HCT116 (cell line): ENCODE measurements around the gene RNF144B. TPM values are rescaled to one million over a fixed set of nuclear protein-coding genes. Genes with fewer than 3 reads are reported as not detected.

Experiments used
- ATAC-seq: fragments of 200-7000 bp; cut with Tn5 transposase; 2 replicates; pipeline ENCODE4 v1.9.1; 2020; ENCODE audit warnings: mild to moderate bottlenecking, moderate library complexity
- BruUV-seq: library from RNA; stranded (reverse); fragments of 400-500 nt; replicated peaks from 2 replicates; lab custom pipeline; 2021; lab: Mats Ljungman, UMichigan
- CTCF ChIA-PET: fragments of 300-600 bp; sonication (Branson Sonifier 250); formaldehyde crosslinking; loops from one replicate; lab custom pipeline; 2021; ENCODE audit warnings: antibody characterized with exemption; lab: Charles Lee
- POLR2A ChIA-PET: fragments of 300-600, 350-600 bp; sonication (Branson Sonifier 250); formaldehyde crosslinking; loops from one replicate; lab custom pipeline; 2021; ENCODE audit warnings: antibody characterized with exemption; lab: Charles Lee
- RAD21 ChIA-PET, 2 experiments: fragments of 300-600 bp; sonication (Branson Sonifier 250); formaldehyde crosslinking; loops; one replicate each; lab custom pipeline; 2023; ENCODE audit warnings: low total read pairs in 2 of 2; ENCODE audit not compliant: uncharacterized antibody in 2 of 2, unreplicated experiment in 2 of 2, low non-redundant PET in 1 of 2; lab: Charles Lee
- DNase-seq: peaks from one replicate; pipeline ENCODE4 v3.0.0-alpha.2; 2010; ENCODE audit warnings: low read depth, low spot score
- H2AFZ ChIP-seq: fragments of 200-600 bp; shearing (Covaris generic), sonication (generic); 2 replicates; pipeline ENCODE4 v1.6.1; 2017; ENCODE audit warnings: low read depth, mixed run types, mixed read lengths, antibody characterized with exemption, low read length; ENCODE audit not compliant: poor library complexity, severe bottlenecking
- H3K27ac ChIP-seq: 2 replicates; pipeline ENCODE4 v1.5.1; 2012; ENCODE audit warnings: low read depth, low read length
- H3K27me3 ChIP-seq: fragments of 200-600 bp; sonication (generic); 2 replicates; pipeline ENCODE4 v1.6.1; 2016; ENCODE audit warnings: mixed run types, low read length, mixed read lengths; ENCODE audit not compliant: insufficient read depth
- H3K36me3 ChIP-seq, 2 experiments: fragments of 200-500 bp in 1 of 2; fragments of 200-600 bp in 1 of 2; sonication (Bioruptor generic) in 1 of 2; sonication (generic) in 1 of 2; 2 replicates each; pipeline versions ENCODE4 v1.5.1 to v1.6.1; 2014 to 2016; ENCODE audit warnings: low read length in 2 of 2, inconsistent platforms in 1 of 2, mixed read lengths in 1 of 2, mixed run types in 1 of 2; ENCODE audit not compliant: insufficient read depth in 2 of 2, control insufficient read depth in 1 of 2
- H3K4me1 ChIP-seq, 2 experiments: fragments of 200-600 bp in 1 of 2; sonication (generic) in 1 of 2; 2 replicates each; pipeline versions ENCODE4 v1.5.1 to v1.6.1; 2012 to 2017; ENCODE audit warnings: low read length in 2 of 2, inconsistent platforms in 1 of 2, mild to moderate bottlenecking in 1 of 2, mixed read lengths in 1 of 2, mixed run types in 1 of 2, moderate library complexity in 1 of 2; ENCODE audit not compliant: insufficient read depth in 2 of 2, control insufficient read depth in 1 of 2
- H3K4me2 ChIP-seq: fragments of 200-600 bp; sonication (generic); 2 replicates; pipeline ENCODE4 v1.6.1; 2017; ENCODE audit warnings: mixed run types, low read length, mixed read lengths
- H3K4me3 ChIP-seq, 2 experiments: fragments of 200-600 bp in 1 of 2; sonication (generic) in 1 of 2; replicated peaks in 1 of 2; 2 replicates each; pipeline ENCODE4 v1.5.1; 2011 to 2016; ENCODE audit warnings: low read length in 2 of 2, control low read depth in 1 of 2, low read depth in 1 of 2, mild to moderate bottlenecking in 1 of 2, mixed read lengths in 1 of 2, mixed run types in 1 of 2
- H3K79me2 ChIP-seq: fragments of 200-600 bp; sonication (generic); 2 replicates; pipeline ENCODE4 v1.6.1; 2017; ENCODE audit warnings: mild to moderate bottlenecking, mixed run types, low read length, moderate library complexity, mixed read lengths; ENCODE audit not compliant: insufficient read depth
- H3K9ac ChIP-seq: fragments of 200-600 bp; sonication (generic); 2 replicates; pipeline ENCODE4 v1.6.1; 2016; ENCODE audit warnings: low read length, mixed read lengths
- H3K9me2 ChIP-seq: fragments of 200-600 bp; sonication (generic), shearing (Covaris generic); 2 replicates; pipeline ENCODE4 v1.6.1; 2017; ENCODE audit warnings: mixed run types, mild to moderate bottlenecking, moderate library complexity; ENCODE audit not compliant: insufficient read depth
- H3K9me3 ChIP-seq, 2 experiments: fragments of 200-500 bp in 1 of 2; fragments of 200-600 bp in 1 of 2; sonication (Bioruptor generic) in 1 of 2; sonication (generic) in 1 of 2; 2 replicates each; pipeline ENCODE4 v1.6.1; 2014 to 2017; ENCODE audit warnings: low read length in 2 of 2, mixed read lengths in 2 of 2, inconsistent platforms in 1 of 2, low read depth in 1 of 2, mild to moderate bottlenecking in 1 of 2, mixed run types in 1 of 2, moderate library complexity in 1 of 2; ENCODE audit not compliant: control insufficient read depth in 1 of 2, insufficient read depth in 1 of 2
- H4K20me1 ChIP-seq: fragments of 200-600 bp; sonication (generic), shearing (Covaris generic); 2 replicates; pipeline ENCODE4 v1.6.1; 2017; ENCODE audit warnings: mixed run types, mild to moderate bottlenecking, moderate library complexity; ENCODE audit not compliant: insufficient read depth
- EGR1 ChIP-seq: IDR thresholded peaks from 2 replicates; pipeline ENCODE4 v1.6.1; 2012; ENCODE audit warnings: low read depth
- EZH2 ChIP-seq: fragments of 200-600 bp; sonication (generic); IDR thresholded peaks from 2 replicates; pipeline ENCODE4 v1.6.1; 2017; ENCODE audit warnings: antibody characterized with exemption, mixed run types
- JUND ChIP-seq: IDR thresholded peaks from 2 replicates; pipeline ENCODE4 v1.6.1; 2012
- MAX ChIP-seq: IDR thresholded peaks from 2 replicates; pipeline ENCODE4 v1.6.1; 2012
- POLR2A ChIP-seq: IDR thresholded peaks from 2 replicates; pipeline ENCODE4 v1.7.0; 2011; ENCODE audit warnings: borderline replicate concordance; ENCODE audit not compliant: insufficient read depth, insufficient read length; ENCODE audit errors: extremely low read depth
- RAD21 ChIP-seq: IDR thresholded peaks from 2 replicates; pipeline ENCODE4 v1.6.1; 2012; ENCODE audit warnings: low read depth, mild to moderate bottlenecking
- SIN3A ChIP-seq: IDR thresholded peaks from 2 replicates; pipeline ENCODE4 v1.6.1; 2012; ENCODE audit warnings: low read depth
- SP1 ChIP-seq: IDR thresholded peaks from 2 replicates; pipeline ENCODE4 v1.6.1; 2012; ENCODE audit warnings: low read depth
- SRF ChIP-seq: IDR thresholded peaks from 2 replicates; pipeline ENCODE4 v1.6.1; 2012; ENCODE audit warnings: low read depth
- TCF7L2 ChIP-seq: IDR thresholded peaks from 2 replicates; pipeline ENCODE4 v1.7.0; 2011; ENCODE audit warnings: borderline replicate concordance, inconsistent platforms; ENCODE audit not compliant: insufficient read depth, insufficient read length; ENCODE audit errors: extremely low read depth
- YY1 ChIP-seq: IDR thresholded peaks from 2 replicates; pipeline ENCODE4 v1.6.1; 2011; ENCODE audit warnings: low read length, low read depth, moderate library complexity, mild to moderate bottlenecking; ENCODE audit not compliant: insufficient replicate concordance; ENCODE audit errors: extremely low read depth
- intact Hi-C: fragments of 100-400 bp; cut with micrococcal nuclease; formaldehyde crosslinking; loops from 2 replicates; pipeline ENCODE4 v1.10.0; 2022
- total RNA-seq: library from RNA; stranded (reverse); gene quantifications from one replicate; pipeline ENCODE4 v1.2.1, GENCODE V29; 2021; ENCODE audit not compliant: unreplicated experiment
- TF ChIP-seq, protein P1 (sequence below): IDR thresholded peaks from 2 replicates; pipeline ENCODE4 v1.6.1; 2011; ENCODE audit warnings: mild to moderate bottlenecking, low read length, moderate library complexity; ENCODE audit not compliant: insufficient replicate concordance; ENCODE audit errors: extremely low read depth
- TF ChIP-seq, protein P2 (sequence below), 3 experiments: fragments of 200-600 bp in 1 of 3; sonication (generic) in 1 of 3; IDR thresholded peaks in 2 of 3; conservative IDR thresholded peaks in 1 of 3; 2 replicates each; pipeline ENCODE4 v1.5.1; 2012 to 2017; ENCODE audit warnings: low read depth in 2 of 3, low read length in 2 of 3, antibody characterized with exemption in 1 of 3, borderline replicate concordance in 1 of 3, control low read depth in 1 of 3, mild to moderate bottlenecking in 1 of 3, mixed read lengths in 1 of 3, mixed run types in 1 of 3, moderate library complexity in 1 of 3; ENCODE audit not compliant: insufficient read depth in 1 of 3
- TF ChIP-seq, protein P3 (sequence below): IDR thresholded peaks from 2 replicates; pipeline ENCODE4 v1.6.1; 2012

RNF144B gene
- total RNA-seq, 1 experiment from 2014 or later: 2.1 TPM

GRCh38 chr6:18393698-18394097 is 6.5 kb downstream of the RNF144B start:
- ATAC-seq (no peak), DNase-seq (no peak)
- Histone ChIP-seq H3K9me2 (no peaks in the 10 kb centered on the region), H3K4me1 (no peaks in the 10 kb centered on the region), H4K20me1 (no peaks in the 10 kb centered on the region), H3K4me3 (no peak overlapping the region), H2AFZ (no peak overlapping the region), H3K36me3 (no peaks in the 10 kb centered on the region), H3K9ac (no peak overlapping the region), H3K27ac (no peak overlapping the region), H3K4me2 (no peak overlapping the region), H3K79me2 (no peaks in the 10 kb centered on the region)
- no TSS peak for BruUV-seq
- intact Hi-C loops: no loop called here
- ChIA-PET POLR2A (interaction anchor here (0.7 kb wide), 1 partner anchor 539 kb away, joined by 3 read pairs; no protein-coding TSS in a partner anchor), RAD21 (no interaction called here), CTCF (no interaction called here)
- TF ChIP-seq, protein P1, sequence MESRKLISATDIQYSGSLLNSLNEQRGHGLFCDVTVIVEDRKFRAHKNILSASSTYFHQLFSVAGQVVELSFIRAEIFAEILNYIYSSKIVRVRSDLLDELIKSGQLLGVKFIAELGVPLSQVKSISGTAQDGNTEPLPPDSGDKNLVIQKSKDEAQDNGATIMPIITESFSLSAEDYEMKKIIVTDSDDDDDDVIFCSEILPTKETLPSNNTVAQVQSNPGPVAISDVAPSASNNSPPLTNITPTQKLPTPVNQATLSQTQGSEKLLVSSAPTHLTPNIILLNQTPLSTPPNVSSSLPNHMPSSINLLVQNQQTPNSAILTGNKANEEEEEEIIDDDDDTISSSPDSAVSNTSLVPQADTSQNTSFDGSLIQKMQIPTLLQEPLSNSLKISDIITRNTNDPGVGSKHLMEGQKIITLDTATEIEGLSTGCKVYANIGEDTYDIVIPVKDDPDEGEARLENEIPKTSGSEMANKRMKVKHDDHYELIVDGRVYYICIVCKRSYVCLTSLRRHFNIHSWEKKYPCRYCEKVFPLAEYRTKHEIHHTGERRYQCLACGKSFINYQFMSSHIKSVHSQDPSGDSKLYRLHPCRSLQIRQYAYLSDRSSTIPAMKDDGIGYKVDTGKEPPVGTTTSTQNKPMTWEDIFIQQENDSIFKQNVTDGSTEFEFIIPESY: no peak
- TF ChIP-seq JUND: no peak
- TF ChIP-seq EZH2: no peak
- TF ChIP-seq, protein P2, sequence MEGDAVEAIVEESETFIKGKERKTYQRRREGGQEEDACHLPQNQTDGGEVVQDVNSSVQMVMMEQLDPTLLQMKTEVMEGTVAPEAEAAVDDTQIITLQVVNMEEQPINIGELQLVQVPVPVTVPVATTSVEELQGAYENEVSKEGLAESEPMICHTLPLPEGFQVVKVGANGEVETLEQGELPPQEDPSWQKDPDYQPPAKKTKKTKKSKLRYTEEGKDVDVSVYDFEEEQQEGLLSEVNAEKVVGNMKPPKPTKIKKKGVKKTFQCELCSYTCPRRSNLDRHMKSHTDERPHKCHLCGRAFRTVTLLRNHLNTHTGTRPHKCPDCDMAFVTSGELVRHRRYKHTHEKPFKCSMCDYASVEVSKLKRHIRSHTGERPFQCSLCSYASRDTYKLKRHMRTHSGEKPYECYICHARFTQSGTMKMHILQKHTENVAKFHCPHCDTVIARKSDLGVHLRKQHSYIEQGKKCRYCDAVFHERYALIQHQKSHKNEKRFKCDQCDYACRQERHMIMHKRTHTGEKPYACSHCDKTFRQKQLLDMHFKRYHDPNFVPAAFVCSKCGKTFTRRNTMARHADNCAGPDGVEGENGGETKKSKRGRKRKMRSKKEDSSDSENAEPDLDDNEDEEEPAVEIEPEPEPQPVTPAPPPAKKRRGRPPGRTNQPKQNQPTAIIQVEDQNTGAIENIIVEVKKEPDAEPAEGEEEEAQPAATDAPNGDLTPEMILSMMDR (IDR thresholded peaks at IDR 0.05 in 2 of 3, conservative IDR thresholded peaks at IDR 0.05 in 1 of 3; ENCODE audit: borderline replicate concordance in 1 of 3, insufficient read depth in 1 of 3, low read depth in 2 of 3, low read length in 2 of 3): no peak
- TF ChIP-seq MAX: no peak
- TF ChIP-seq SP1: no peak
- TF ChIP-seq, protein P3, sequence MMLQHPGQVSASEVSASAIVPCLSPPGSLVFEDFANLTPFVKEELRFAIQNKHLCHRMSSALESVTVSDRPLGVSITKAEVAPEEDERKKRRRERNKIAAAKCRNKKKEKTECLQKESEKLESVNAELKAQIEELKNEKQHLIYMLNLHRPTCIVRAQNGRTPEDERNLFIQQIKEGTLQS: no peak
- TF ChIP-seq POLR2A: no peak
- TF ChIP-seq RAD21: no peak
- no peak for TF ChIP-seq TCF7L2
- no peak for TF ChIP-seq SRF
- TF ChIP-seq SIN3A: no peak
- no peak for TF ChIP-seq EGR1
- no peak for TF ChIP-seq YY1
- TF ChIP-seq, all 23 proteins: peak for 0
- Histone ChIP-seq H3K27me3 (no peaks in the 10 kb centered on the region), H3K9me3 (no peaks in the 10 kb centered on the region)
